ENCODE results near the gene LAMTOR2.

GRCh38 chr1:156048663-156049258 lies 5.8 kb upstream of the LAMTOR2 start:
- no peak for TF ChIP-seq CTCF (IDR thresholded peaks at IDR 0.05 in 2 of 3, conservative IDR thresholded peaks at IDR 0.05 in 1 of 3; ENCODE audit: borderline replicate concordance in 1 of 3, insufficient read depth in 1 of 3, low read depth in 2 of 3, low read length in 2 of 3)
- TF ChIP-seq POLR2A (IDR thresholded peaks at IDR 0.05; ENCODE audit: borderline replicate concordance, extremely low read depth, insufficient read depth, insufficient read length), result no peak
- no peak for TF ChIP-seq ZFX (IDR thresholded peaks at IDR 0.05)
- TF ChIP-seq YY1 (IDR thresholded peaks at IDR 0.05; ENCODE audit: extremely low read depth, insufficient replicate concordance, low read depth, low read length), result no peak
- TF ChIP-seq ATF3 (IDR thresholded peaks at IDR 0.05), result no peak
- no peak for TF ChIP-seq RAD21 (IDR thresholded peaks at IDR 0.05; ENCODE audit: low read depth)

All from HCT116 (cell line).